SHP77 treated with DMSO at 0.1 percent for 48 hours (cell line): ENCODE measurements around the gene IRF1.
"Not testable (repeated sequence)": the region's sequence is repeated elsewhere in the genome, so short reads cannot be mapped to it uniquely, and the experiment has no call there.

ENCODE experiments used
- DNase-seq: peaks from one replicate; lab custom pipeline; 2025; lab: John Stamatoyannopoulos, UW

IRF1 gene

DNA sequence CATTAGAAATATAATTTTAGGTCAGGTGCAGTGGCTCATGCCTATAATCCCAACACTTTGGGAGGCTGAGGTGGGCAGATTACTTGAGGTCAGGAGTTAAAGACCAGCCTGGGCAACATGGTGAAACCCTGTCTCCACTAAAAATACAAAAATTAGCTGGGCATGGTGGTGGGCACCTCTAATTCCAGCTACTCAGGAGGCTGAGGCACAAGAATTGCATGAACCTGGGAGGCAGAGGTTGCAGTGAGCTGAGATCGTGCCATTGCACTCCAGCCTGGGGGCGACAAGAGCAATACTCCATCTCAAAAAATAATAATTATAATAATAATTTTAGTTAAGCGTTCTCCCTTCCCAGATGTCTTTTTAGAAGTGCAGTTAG is 52.3 kb downstream of the IRF1 start:
- not testable (repeated sequence) for DNase-seq

DNA sequence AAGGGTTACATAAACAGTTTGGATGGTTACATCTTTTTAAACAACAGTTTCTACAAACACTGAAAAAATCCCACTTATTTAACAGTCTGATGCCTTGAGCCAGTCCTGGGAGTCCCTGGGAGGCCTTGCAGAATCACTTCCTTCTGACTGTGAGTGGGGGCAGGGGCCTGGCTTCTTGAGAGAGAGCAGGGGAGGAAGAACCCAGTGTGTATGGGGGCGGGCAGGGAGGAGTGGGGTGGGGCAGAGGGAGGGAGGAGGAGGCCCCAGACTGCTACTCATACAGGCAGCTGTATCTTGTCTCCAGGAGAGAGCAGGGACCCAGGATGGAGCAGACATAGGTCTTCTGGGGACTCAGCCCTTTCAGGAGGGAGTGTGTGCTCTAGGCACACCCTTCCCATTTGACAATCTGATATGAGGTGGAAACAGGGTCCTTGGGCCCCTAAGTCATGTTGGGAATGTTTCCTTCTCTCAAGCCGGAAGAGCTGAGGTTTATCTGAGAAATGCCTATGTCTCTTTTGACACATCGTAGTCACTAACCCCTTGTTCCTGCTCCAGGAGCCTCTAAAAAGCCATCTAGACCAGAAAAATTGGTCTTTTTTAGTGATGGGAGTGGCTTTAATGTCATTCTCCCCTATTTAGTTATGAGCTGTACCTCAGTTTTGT is 52.8 kb downstream of the IRF1 start:
- no peak for DNase-seq

DNA sequence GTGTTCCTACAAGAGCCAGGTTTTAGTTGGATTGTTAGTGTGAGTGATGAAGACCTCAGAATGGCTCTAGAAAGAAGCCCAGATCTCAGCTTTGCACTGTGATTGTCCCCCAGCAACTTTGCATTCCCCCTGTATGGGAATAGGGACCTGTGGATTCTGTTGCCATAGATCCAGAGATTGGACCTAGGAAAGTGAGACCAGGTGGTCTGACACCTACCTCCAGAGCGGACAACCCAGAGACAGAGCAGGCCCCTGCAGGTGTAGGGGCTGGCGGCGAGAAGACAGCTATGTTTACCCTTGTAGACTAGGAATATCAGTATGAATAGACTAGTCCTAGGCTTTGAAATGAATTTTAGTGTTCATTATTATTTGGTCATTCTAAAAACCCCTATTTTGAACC is 53.6 kb downstream of the IRF1 start:
- no peak for DNase-seq

DNA sequence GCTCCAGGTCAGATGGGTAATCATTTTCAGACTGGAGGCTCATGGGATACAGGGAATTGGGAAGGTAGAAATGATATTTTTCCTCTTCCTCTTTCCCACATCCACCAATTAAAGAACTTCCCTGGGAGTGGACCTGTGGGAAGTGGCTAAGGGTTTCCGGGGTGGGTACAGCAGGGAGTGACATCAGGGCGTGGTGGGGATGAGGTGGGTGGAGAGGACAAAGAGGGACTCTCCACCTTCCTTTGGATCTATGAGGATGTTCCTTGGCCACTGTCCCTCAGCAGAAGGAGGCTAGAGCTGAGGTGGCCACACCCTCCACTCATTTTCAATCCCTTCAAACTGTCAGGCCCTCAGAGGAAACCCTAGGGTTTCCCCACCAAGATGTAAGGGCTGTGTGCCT is 54.7 kb downstream of the IRF1 start:
- DNase-seq, result no peak

DNA sequence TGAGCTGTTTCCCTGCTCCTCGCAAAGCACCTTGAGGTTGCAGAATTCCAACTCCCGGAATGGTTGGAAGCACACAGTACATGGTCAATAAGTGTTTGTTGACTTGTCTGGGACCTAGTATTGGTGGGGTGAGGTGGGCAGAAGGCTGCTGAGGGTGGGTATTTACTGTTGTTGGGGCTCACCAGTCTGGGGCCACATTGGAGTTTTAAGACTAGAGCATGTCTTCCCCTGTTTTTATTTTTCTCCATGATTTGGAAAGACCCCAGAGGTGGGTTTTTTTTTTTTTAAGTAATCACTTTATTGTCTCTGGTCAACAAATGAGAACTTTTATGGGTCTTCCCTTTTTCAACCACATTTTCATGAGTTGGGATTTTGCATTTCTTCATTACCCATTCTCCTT is 55.1 kb downstream of the IRF1 start:
- no peak for DNase-seq

GRCh38 chr5:132434416-132435286 is 55.9 kb downstream of the IRF1 start:
- no peak for DNase-seq

- DNase-seq, result no peak
These were observed 57.4 kb downstream of the IRF1 start for GRCh38 chr5:132433141-132433540.

DNA sequence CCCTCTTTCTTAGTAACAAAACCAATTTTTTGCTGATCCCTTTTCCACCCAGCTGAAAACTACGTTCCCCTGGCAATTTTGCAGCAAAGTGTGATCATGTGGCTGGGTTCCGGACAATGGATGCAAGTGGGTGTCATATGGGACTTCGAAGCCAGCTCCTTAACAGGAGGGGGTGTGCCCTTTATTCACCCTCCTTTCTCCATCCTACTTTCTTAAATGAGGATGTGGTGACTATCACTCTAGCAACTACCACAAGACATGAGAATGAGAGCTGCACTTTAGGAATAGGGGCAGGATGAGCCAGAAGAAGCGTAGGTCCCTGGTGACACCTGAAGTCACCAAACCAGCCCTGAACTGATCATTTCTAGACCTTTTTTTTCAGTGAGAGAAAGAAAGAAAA is 58.9 kb downstream of the IRF1 start:
- no peak for DNase-seq
